NCI-H2029 (cell line): ENCODE results near the gene C1orf159.
A peak's percentile ranks its signal among the peaks of the same experiment; 100 is the strongest.

Experiments used
- DNase-seq: peaks from one replicate; lab custom pipeline; 2025; lab: John Stamatoyannopoulos, UW

C1orf159 gene

DNA sequence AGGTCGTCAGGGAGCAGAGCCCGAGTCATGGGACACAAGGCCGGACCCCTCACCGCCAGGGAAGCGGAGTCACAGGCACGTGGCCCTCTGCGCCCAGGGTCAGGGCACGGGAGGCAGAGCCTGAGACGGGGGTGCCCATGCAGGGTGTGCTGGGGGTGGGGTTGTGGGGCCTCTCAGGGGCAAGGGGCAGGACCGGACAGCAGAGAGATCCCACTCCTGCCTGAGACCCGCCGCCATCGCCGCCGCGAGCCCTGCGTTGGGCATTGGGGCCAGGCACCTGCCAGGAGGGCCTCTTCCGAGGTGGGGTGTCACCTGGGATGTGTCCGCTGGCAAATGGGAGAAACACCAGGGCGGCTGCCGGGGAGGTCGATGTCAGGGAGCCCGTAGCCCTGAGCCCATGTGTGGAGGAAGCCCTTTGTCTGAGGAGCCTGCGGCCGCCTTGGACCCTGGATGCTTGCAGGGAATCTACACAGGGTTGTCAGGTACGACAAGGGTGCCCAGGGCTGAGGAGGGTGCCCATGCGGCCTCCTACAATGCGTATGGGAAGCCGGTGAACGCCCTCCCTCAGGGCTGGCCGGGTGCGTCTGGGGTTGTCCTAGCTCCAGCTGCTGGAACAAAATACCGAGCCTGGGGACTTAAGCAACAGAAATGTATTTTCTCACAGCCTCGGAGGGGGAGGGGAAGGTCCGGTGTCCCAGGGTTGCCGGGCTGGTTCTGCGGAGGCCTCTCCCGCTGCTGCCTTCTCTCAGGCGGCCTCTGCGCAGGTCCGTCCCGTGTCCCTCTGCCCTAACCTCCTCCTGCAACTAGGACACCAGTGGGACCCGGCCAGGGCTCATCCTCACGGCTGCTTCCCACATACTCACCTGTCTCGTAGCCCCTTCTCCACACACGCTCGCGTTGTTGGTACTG lies 16.4 kb upstream of the C1orf159 start:
- no peak for DNase-seq

GRCh38 chr1:1130206-1131120 lies 14.6 kb upstream of the C1orf159 start:
- no peak for DNase-seq

DNA sequence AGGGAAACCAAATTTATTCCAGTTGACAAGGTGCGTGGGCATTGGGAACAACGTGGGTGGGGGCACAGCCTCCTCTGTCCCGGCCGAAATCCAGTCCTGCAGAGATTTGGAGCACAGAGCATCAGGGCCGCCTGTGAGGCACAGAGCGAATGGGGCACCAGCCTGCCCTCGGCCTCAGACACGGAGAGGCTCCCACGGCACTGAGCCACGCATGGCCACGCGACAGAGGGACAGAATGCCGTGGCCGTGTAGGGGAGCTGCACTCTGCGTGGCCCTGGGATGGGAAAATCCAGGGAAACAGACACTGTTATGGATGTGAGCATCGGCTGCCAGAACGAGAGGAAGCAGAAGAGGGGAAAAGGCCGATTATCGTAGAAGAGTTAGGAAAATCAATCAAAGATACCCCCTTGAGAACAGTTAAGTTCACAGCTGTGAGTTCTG lies 13.5 kb upstream of the C1orf159 start:
- DNase-seq = no peak

DNA sequence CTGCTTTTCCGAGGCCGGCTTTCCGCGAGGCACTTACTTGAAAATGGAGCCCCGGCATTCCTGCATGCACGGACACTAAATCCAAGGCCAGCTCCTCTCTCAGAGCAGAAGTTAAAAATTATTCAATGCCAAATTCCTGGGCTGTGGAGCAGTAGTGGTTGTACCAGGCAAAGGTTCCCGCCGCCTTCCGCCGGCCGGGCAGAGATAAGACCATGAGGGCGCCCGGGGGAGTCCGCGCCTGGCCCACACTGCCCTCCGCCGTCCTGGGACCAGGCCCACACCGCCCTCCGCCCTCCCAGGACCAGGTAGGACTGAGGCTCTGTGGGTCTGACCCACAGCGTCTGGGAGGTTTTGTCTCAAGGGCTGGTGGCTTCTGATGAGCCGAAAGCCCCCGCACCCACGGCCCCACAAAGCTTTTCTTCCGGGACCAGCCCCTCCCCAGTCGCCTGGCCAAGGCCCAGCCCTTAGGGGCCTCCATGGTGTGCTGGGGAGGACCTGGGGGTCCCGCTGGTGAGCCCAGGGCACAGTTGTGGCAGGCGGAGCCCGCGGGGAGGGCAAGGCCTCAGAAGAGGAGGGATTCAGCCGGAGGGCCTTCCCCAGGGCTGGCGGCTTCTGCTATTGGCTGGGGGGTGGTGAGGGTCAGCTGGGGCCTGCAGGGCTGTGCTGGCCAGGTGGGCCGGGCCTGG lies 12.7 kb upstream of the C1orf159 start:
- no peak for DNase-seq

DNA sequence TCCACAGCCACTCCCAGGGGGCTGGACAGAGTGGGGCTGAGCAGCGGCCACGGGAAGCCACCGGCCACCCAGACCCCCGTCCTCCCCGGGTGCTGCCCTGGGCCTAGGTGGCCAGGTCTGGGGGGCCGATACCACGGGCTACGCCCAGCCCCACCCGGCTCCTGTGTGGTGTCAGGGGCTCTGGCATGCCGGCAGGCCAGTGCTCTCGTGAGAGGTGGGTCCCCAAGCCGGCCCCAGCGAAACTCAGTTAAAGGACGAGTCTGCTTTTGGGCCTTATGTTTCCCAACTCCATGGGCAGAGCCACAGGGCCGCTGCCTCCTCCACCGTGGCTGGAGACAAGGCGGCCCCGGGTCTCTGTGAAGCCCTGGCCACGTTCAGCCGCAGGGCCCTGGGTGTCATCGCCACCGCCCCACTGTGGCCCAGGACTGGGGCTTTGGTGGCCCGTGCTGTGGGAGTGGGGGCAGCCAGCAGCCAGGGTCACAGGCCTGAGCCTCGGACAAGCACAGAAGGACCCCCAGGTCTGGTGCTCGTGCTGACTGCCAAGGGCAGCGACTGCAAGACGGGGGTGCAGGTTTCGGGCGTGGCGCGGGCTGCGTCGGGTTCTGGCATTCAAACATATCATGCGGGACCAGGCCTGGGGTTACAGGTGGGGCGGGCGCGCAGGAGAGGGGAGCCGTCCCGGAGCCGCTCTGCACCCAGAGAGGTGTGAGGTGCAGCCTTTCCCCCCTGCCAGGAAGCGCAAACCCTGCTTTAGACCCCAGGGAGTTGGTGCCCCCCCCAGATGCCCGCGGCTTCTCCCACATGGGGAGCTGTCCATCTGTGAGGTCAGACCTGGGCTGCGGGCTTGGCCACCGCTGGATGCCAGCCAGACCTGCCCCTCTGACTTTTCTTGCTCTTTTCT lies 11.9 kb upstream of the C1orf159 start:
- no peak for DNase-seq

DNA sequence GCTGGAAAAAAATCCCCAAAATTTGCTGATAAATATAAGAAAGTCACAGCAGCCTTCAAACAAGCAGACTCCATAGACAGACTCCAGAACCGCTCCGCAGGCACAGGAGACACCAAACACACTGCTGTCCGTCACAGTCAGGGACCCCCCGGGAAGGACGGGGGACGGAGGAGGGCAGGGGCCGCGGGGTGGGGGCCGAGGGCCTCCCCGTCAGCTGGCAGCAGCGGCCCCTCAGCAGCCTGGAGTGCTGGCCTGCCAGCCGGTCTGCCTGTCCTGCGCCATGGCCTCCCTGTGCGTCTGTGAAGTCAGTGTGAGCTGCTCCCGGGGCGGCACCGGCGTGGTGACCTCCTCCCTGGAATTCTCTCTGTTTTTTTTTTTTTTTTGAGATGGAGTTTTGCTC lies 10.1 kb upstream of the C1orf159 start:
- no peak for DNase-seq

GRCh38 chr1:1124786-1125642 lies 9.1 kb upstream of the C1orf159 start:
- DNase-seq = no peak

GRCh38 chr1:1124508-1124785 lies 8.6 kb upstream of the C1orf159 start:
- no peak for DNase-seq

DNA sequence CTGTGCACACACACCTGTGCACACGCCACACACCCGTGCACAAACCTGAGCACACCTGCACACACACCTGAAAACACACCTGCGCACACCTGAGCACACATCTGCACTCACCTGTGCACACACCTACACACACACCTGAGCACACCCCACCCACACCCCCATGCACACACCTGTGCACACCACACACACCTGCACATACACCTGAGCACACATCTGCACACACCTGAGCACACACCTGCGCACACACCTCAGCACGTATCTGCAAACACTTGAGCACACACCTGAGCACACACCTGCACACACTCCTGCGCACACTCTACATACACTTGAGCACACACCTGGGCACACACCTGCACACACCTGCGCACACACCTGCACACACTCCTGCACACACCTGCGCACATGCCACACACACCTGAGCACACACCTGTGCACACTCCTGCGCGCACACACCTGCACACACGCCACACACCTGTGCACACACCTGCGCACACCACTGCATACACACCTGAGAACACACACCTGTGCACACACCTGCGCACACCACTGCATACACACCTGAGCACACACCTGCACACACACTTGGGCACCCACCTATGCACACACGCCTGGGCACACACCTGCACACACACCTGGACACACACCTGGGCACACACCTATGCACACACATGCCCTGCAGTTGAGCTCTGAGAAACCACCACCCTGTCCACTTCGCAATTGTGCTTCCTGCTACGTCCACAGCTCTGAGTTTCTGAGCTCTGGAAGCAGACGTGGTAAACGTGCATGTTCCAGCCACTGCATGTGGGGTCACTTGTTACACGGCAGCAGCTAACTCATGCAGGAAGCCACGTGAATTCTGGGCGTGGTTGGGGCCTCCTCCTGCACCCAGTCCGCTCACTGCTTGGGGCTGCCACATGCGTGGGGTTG lies 8.0 kb upstream of the C1orf159 start:
- DNase-seq = no peak

GRCh38 chr1:1122981-1123480 lies 7.1 kb upstream of the C1orf159 start:
- DNase-seq = no peak

- DNase-seq = peak; percentile 26
Measured at GRCh38 chr1:1122078-1122811, 6.4 kb upstream of the C1orf159 start.

- DNase-seq = no peak
Measured at GRCh38 chr1:1121611-1122077, 5.8 kb upstream of the C1orf159 start.

DNA sequence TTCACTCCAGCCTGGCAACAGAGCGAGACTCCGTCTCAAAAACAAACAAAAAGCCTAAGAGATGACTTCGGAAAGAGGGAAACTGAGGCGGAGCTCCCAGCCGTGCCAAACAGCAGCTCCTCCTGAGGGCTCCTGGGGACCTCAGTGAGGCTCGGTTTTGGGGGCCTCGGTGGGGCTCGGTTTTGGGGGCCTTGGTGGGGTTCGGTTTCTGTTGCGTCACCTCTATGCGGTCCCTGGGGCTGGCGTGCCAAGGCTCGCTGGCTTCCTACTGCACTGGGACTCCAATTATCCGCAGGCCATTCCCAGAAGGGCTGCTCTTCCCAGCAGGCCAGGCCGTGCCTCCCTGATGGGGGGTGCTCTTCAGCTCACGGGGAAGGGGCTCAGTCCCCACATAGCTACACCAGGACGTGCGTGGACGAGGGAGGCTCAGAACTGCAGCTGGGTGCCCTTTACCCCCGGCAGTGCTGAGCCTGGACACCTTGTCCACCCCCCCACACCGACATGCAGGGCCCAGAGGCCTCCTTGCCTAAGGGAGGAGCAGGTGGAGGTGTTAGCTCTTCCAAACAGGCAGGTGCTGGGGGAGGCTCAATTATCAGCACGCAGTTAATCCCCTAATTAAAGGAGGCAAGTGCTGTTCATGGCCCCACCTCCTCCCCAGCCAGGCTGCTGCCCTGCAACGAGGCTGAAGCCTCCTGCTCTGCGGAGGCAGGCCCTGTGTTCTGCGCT lies 5.1 kb upstream of the C1orf159 start:
- DNase-seq = no peak

GRCh38 chr1:1120096-1120495 lies 4.2 kb upstream of the C1orf159 start:
- no peak for DNase-seq

GRCh38 chr1:1119272-1119890 lies 3.5 kb upstream of the C1orf159 start:
- DNase-seq = no peak

DNA sequence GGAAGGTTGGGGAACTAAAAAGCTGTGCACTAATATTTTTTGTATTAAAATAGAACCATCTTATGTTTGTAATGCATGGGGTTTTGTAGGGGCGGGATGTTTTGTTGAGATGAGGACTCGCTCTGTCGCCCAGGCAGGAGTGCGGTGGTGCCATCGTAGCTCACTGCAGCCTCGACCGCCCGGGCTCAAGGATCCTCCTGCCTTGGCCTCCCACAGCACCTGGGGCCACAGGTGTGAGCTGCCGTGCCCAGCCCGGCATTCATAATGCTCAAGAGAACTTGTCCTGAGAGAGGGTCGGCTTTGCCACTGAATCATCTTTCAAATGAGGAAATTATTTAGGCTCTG lies 3.0 kb upstream of the C1orf159 start:
- no peak for DNase-seq
